Stimulated activated CD4-positive, alpha-beta T cell treated with anti-CD3 and anti-CD28 coated beads, TNF-alpha, amount 100 ng/mL, for 1 hour (primary cell): ENCODE data around the gene EMC9.

ENCODE experiments used
- DNase-seq, 3 donors: peaks; one replicate each; pipeline ENCODE4 v3.0.0-alpha.2; 2020; ENCODE audit warnings: low read depth in 3 of 3, low spot score in 1 of 3

Gene EMC9

GRCh38 chr14:24141097-24141880 is at the start of gene EMC9:
Gene EMC9, minus strand, starts transcription at chr14:24141591. Its CDS starts 287 bp downstream, at chr14:24141304.
- DNase-seq = peak; percentile 97 to 98 (median 97)

GRCh38 chr14:24190416-24190815 is 49.0 kb upstream of the EMC9 start:
- no peak for DNase-seq

- no peak for DNase-seq
Observed at GRCh38 chr14:24189460-24189859, 48.1 kb upstream of the EMC9 start.

- no peak for DNase-seq
Observed at GRCh38 chr14:24189059-24189375, 47.6 kb upstream of the EMC9 start.

- peak; percentile 84 to 92 (median 92) for DNase-seq
Observed at GRCh38 chr14:24188251-24189058, 47.1 kb upstream of the EMC9 start, which contains the start of gene IPO4. Gene IPO4, minus strand, starts transcription at chr14:24188816. Its CDS starts 29 bp downstream, at chr14:24188787.

GRCh38 chr14:24187539-24187915 is 46.1 kb upstream of the EMC9 start:
- DNase-seq = no peak

- DNase-seq = no peak
Observed at GRCh38 chr14:24186831-24187538, 45.6 kb upstream of the EMC9 start.

GRCh38 chr14:24185741-24186140 is 44.4 kb upstream of the EMC9 start:
- no peak for DNase-seq

- no peak for DNase-seq
Observed at GRCh38 chr14:24185026-24185425, 43.6 kb upstream of the EMC9 start.

- DNase-seq = no peak
Observed at GRCh38 chr14:24184104-24184970, 42.9 kb upstream of the EMC9 start.

- DNase-seq = no peak
Observed at GRCh38 chr14:24183014-24183481, 41.7 kb upstream of the EMC9 start.

- no peak for DNase-seq
Observed at GRCh38 chr14:24182110-24182882, 40.9 kb upstream of the EMC9 start.

- DNase-seq = no peak
Observed at GRCh38 chr14:24181371-24182077, 40.1 kb upstream of the EMC9 start.

GRCh38 chr14:24179961-24180796 is 38.8 kb upstream of the EMC9 start:
- no peak for DNase-seq

- no peak for DNase-seq
Observed at GRCh38 chr14:24179294-24179960, 38.0 kb upstream of the EMC9 start.

- DNase-seq = no peak
Observed at GRCh38 chr14:24178399-24179178, 37.2 kb upstream of the EMC9 start.

- DNase-seq = no peak
Observed at GRCh38 chr14:24177891-24178290, 36.5 kb upstream of the EMC9 start.
